Erythroblast (primary cell): ENCODE measurements around the gene RHOA.

ENCODE experiments used
- DNase-seq, 2 experiments: peaks; one replicate each; lab custom pipeline; 2025; lab: John Stamatoyannopoulos, UW
- GATA1 ChIP-seq: IDR thresholded peaks from 2 replicates; pipeline ENCODE4 v1.6.1; 2011; ENCODE audit warnings: low read depth, mild to moderate bottlenecking, control low read depth, low read length, moderate library complexity
- POLR2A ChIP-seq: IDR thresholded peaks from 2 replicates; pipeline ENCODE4 v1.6.1; 2011; ENCODE audit warnings: mild to moderate bottlenecking, low read length

RHOA gene

GRCh38 chr3:49411968-49412631, at the start of gene RHOA, which contains the start of gene TCTA:
Gene RHOA, minus strand, starts transcription at chr3:49411976. Its CDS starts 36,387 bp downstream, at chr3:49375589.
Gene TCTA, plus strand, starts transcription at chr3:49412423. Its CDS starts 4 bp downstream, at chr3:49412427.
- DNase-seq = peak; percentile 100
- no peak for TF ChIP-seq GATA1
- TF ChIP-seq POLR2A = peak; percentile 100

GRCh38 chr3:49460956-49461355, 49.2 kb upstream of the RHOA start:
- TF ChIP-seq GATA1 (no peak), POLR2A (no peak)
- DNase-seq = no peak

GRCh38 chr3:49460188-49460890, 48.6 kb upstream of the RHOA start:
- no peak for TF ChIP-seq GATA1
- no peak for TF ChIP-seq POLR2A
- DNase-seq = no peak

GRCh38 chr3:49456466-49456865, 44.7 kb upstream of the RHOA start:
- DNase-seq = no peak
- no peak for TF ChIP-seq GATA1
- no peak for TF ChIP-seq POLR2A

GRCh38 chr3:49454898-49455681, 43.3 kb upstream of the RHOA start:
- TF ChIP-seq GATA1 (no peak), POLR2A (no peak)
- DNase-seq = no peak

- peak; percentile 28 to 44 for DNase-seq
- TF ChIP-seq POLR2A (no peak), GATA1 (no peak)
These were observed 42.7 kb upstream of the RHOA start for GRCh38 chr3:49454458-49454857.

GRCh38 chr3:49453621-49454020, 41.8 kb upstream of the RHOA start:
- TF ChIP-seq GATA1 (no peak), POLR2A (no peak)

GRCh38 chr3:49445391-49445790, 33.6 kb upstream of the RHOA start:
- DNase-seq = no peak
- TF ChIP-seq GATA1 (no peak), POLR2A (no peak)

More at GRCh38 chr3:49453621-49454020, 41.8 kb upstream of the RHOA start:
- no peak for DNase-seq

- no peak for DNase-seq
These were observed 23.0 kb upstream of the RHOA start for GRCh38 chr3:49434731-49435130.

GRCh38 chr3:49428752-49429080, 16.9 kb upstream of the RHOA start:
- TF ChIP-seq POLR2A (no peak), GATA1 (no peak)
- DNase-seq = no peak

More at GRCh38 chr3:49434731-49435130, 23.0 kb upstream of the RHOA start:
- TF ChIP-seq GATA1 = no peak
- no peak for TF ChIP-seq POLR2A

GRCh38 chr3:49427586-49427985, 15.8 kb upstream of the RHOA start:
- DNase-seq = no peak
- TF ChIP-seq GATA1 = no peak
- no peak for TF ChIP-seq POLR2A

- DNase-seq = no peak
- TF ChIP-seq GATA1 (no peak), POLR2A (no peak)
These were observed 13.0 kb upstream of the RHOA start for GRCh38 chr3:49424816-49425215.

GRCh38 chr3:49422379-49423248, 10.8 kb upstream of the RHOA start, which contains the start of gene AMT:
Gene AMT, minus strand, starts transcription at chr3:49422473. Its CDS starts 23 bp downstream, at chr3:49422450.
- peak in 1 of 2 experiments; percentile 49 for DNase-seq
- no peak for TF ChIP-seq POLR2A
